Common myeloid progenitor, CD34-positive (primary cell): Measurements from ENCODE around the gene GIT1.

Experiments
- CTCF ChIA-PET: fragments of 350-600 bp; sonication (Branson Sonifier 250); formaldehyde crosslinking; loops from one replicate; lab custom pipeline; 2021; ENCODE audit warnings: antibody characterized with exemption; lab: Charles Lee
- POLR2A ChIA-PET: fragments of 350-600 bp; sonication (Branson Sonifier 250); formaldehyde crosslinking; loops from one replicate; lab custom pipeline; 2021; ENCODE audit warnings: antibody characterized with exemption; lab: Charles Lee
- DNase-seq, 3 donors: peaks; one replicate each; pipeline versions ENCODE4 v3.0.0 to v3.0.0-alpha.2; 2013
- H3K27ac ChIP-seq, 2 experiments: 1 replicate in 1 of 2; 2 replicates in 1 of 2; pipeline ENCODE4 v1.7.0; 2013; ENCODE audit warnings: inconsistent platforms in 2 of 2, low read length in 2 of 2, mild to moderate bottlenecking in 2 of 2, low read depth in 1 of 2, moderate library complexity in 1 of 2; ENCODE audit not compliant: severe bottlenecking in 2 of 2, insufficient read depth in 1 of 2, poor library complexity in 1 of 2
- H3K27me3 ChIP-seq, 5 experiments: replicated peaks in 2 of 5; 1 replicate in 3 of 5; 2 replicates in 2 of 5; pipeline versions ENCODE4 v1.6.1 to v1.7.0; 2013; ENCODE audit warnings: low read length in 4 of 5, mild to moderate bottlenecking in 2 of 5, moderate library complexity in 2 of 5, inconsistent platforms in 1 of 5; ENCODE audit not compliant: insufficient read depth in 5 of 5, control insufficient read depth in 4 of 5
- H3K36me3 ChIP-seq, 4 experiments: 1 replicate in 2 of 4; 2 replicates in 2 of 4; pipeline versions ENCODE4 v1.6.1 to v1.7.0; 2013; ENCODE audit warnings: low read length in 3 of 4, control low read depth in 1 of 4, mild to moderate bottlenecking in 1 of 4; ENCODE audit not compliant: control insufficient read depth in 4 of 4, insufficient read depth in 4 of 4
- H3K4me1 ChIP-seq, 4 experiments: 1 replicate in 3 of 4; 2 replicates in 1 of 4; pipeline versions ENCODE4 v1.6.1 to v1.7.1; 2013; ENCODE audit warnings: low read length in 3 of 4, mild to moderate bottlenecking in 3 of 4, control low read depth in 1 of 4, inconsistent platforms in 1 of 4, moderate library complexity in 1 of 4; ENCODE audit not compliant: control insufficient read depth in 4 of 4, insufficient read depth in 4 of 4; ENCODE audit errors: control extremely low read depth in 1 of 4
- H3K4me3 ChIP-seq, 7 experiments: 1 replicate in 4 of 7; 2 replicates in 3 of 7; pipeline versions ENCODE4 v1.5.1 to v1.7.0; 2013; ENCODE audit warnings: mild to moderate bottlenecking in 7 of 7, low read length in 6 of 7, moderate library complexity in 6 of 7, inconsistent platforms in 2 of 7, low read depth in 2 of 7, control low read depth in 1 of 7; ENCODE audit not compliant: insufficient read depth in 4 of 7, control insufficient read depth in 1 of 7; ENCODE audit errors: extremely low read depth in 1 of 7
- H3K9me3 ChIP-seq, 5 experiments: 1 replicate in 4 of 5; 2 replicates in 1 of 5; pipeline versions ENCODE4 v1.6.1 to v1.7.1; 2013; ENCODE audit warnings: low read length in 4 of 5, mild to moderate bottlenecking in 2 of 5, inconsistent platforms in 1 of 5, low read depth in 1 of 5, moderate library complexity in 1 of 5; ENCODE audit not compliant: control insufficient read depth in 4 of 5, insufficient read depth in 2 of 5; ENCODE audit errors: control extremely low read depth in 1 of 5
- WGBS: methylation state at CpG from one replicate; pipeline ENCODE4 v1.1.5; 2013; ENCODE audit not compliant: insufficient coverage; 5-methylcytosine and 5-hydroxymethylcytosine counted together

Gene GIT1

GRCh38 chr17:29524692-29525091 is 64.8 kb downstream of the GIT1 start:
- WGBS: 100% methylated on average over 1 of the region's 3 CpGs
- H3K27me3 ChIP-seq: no peaks in the 10 kb centered on the region
- no peaks in the 10 kb centered on the region for H3K4me1 ChIP-seq
- no peak for DNase-seq
- H3K36me3 ChIP-seq: peaks cover 17 to 61% (median 26%) of the 10 kb centered on the region in 4 experiments
- no peak overlapping the region for H3K27ac ChIP-seq
- POLR2A ChIA-PET: no interaction called here
- no peak overlapping the region for H3K4me3 ChIP-seq
- CTCF ChIA-PET: interaction anchor here (1.1 to 1.6 kb wide), 5 partner anchors 11 to 154 kb away, joined by 3 to 8 read pairs (median 4); no protein-coding TSS in a partner anchor
- H3K9me3 ChIP-seq: no peaks in the 10 kb centered on the region
